GM19438 (cell line): ENCODE measurements around the gene RNF123.

Experiments used
- ATAC-seq: cut with Tn5 transposase; IDR thresholded peaks from one replicate; pipeline ENCODE4 v1.9.1; 2021; ENCODE audit warnings: low read depth; ENCODE audit not compliant: unreplicated experiment

Gene RNF123

DNA sequence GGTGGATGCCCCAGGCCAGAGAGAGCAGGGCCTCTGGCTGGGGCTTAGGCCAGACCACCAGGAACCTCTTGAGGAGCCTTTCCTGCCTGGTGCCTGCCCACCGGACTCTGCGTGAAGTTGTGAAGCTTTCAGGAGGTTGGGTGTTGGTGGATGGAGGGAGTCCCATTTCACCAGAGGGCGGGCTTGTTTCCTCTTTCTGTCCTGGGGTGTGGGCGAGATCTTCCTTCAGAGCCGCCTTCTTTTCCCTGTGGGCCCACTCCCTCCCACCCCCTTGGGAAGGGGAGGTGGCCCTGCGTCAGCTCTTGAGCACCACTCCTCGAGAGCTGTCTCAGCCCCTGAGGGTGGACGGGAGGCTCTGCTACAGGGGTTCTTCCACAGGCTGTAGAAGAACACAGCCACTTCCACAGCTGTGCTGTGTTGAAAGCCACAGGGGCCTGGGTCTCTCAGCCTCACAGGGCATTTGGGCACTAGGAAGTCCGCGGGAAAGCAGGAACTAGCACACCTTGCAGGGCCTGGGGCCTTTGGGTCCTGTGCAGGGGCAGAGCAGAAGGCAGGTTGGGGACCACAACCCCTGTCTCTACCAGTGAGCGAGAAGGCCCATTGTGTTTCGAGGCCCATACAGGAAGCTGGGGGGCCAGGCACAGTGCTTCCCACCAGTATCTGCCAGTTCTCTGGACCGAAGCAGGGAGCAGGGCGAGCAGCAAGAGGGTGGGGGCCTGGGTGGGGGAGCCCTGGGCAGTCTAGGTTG is 28.0 kb downstream of the RNF123 start:
- no peak for ATAC-seq

DNA sequence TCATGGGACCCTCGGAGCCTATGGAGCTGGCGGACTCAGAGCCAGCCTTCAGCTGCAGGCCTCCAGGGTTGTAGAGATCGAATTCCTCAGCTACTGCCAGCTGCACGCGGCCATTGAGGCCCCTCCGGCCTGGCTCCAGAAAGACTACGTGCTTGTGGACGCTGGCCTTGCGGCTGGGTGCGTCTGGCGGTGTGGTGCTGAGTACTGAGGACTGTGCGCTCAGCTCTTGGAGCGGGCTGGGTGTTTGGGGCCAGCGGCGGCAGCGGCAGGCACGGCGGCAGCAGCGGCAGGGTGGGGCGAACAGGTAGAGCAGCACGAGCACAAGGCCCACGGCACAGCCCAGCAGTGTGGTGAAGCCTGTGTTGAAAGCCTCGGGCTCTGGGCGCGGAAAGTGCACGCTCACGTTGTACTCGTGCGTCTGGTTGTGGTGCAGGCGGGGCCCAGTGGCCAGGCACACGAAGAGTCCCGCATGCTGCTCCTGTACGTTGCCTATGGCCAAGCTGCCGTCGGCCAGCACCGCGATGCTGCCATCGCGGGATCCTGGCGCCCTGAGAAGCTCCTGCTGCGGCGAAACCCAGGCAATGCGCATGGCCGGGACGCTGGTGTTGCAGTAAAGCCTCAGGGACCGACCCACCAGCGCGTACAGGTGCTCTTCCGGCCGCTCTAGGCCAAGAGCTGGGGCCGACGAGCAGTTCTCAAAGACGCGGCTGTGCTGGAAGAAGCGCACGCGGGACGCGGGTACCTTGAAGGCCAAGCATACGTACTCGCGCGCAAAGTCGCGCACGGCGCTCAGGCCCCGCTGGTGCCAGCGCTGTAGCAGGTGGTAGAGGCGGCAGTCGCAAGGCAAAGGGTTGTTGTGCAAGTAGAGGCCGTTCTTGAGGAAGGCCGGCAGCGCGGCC is 28.9 kb downstream of the RNF123 start:
- ATAC-seq, result no peak

DNA sequence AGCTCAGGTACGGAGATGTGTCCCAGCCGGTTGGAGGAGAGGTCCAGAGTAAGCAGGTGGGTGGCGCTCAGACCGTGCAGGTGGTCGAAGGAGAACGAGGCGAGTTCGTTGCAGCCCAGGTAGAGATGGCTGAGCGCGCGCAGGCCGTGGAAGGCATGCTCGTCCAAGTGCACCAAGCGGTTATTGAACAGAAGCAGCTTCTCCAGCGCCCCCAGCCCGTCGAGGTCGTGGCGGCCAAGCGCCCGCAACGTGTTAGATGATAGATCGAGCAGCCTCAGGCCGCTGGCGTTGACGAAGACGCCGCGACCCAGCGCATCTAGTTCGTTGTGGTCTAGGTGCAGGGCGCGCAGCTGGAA is 29.5 kb downstream of the RNF123 start:
- ATAC-seq, result no peak

DNA sequence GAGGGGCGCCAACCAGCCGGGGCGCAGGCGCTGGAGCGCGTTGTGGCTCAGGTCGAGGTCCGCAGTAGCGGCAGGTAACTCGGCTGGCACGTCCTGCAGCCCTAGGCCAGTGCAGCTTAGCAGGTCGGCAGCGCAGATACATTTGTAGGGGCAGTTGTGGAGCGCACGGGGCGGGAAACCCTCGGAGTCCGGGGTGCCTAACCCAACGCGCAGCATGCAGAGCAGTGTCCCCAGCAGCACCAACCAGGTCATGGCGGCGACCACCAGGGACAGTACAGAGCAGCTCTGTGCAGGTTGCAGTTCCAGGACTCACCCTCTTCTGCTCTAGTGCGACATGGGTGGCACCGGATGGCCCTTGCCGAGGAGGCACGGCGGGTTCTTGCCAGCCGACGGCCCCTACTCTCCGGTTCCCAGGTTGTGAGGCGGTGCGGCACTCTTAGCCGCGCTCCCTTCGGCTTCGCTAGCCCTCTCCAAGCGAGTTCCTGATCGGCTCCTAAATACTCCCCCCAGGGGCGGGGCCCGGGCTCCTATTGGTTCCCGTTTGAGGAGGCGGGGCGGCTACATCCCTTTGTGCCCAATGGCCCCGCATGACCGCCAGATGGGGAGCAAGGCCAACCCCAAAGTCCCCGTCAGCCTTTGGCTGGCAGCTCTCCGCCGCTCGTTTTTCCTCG is 30.0 kb downstream of the RNF123 start, which contains the start of gene AMIGO3:
Gene AMIGO3 (minus strand): TSS at position 471 of the 671 bp plus-strand sequence. CDS start 219 bp downstream, at position 252.
- peak; percentile 54 for ATAC-seq

DNA sequence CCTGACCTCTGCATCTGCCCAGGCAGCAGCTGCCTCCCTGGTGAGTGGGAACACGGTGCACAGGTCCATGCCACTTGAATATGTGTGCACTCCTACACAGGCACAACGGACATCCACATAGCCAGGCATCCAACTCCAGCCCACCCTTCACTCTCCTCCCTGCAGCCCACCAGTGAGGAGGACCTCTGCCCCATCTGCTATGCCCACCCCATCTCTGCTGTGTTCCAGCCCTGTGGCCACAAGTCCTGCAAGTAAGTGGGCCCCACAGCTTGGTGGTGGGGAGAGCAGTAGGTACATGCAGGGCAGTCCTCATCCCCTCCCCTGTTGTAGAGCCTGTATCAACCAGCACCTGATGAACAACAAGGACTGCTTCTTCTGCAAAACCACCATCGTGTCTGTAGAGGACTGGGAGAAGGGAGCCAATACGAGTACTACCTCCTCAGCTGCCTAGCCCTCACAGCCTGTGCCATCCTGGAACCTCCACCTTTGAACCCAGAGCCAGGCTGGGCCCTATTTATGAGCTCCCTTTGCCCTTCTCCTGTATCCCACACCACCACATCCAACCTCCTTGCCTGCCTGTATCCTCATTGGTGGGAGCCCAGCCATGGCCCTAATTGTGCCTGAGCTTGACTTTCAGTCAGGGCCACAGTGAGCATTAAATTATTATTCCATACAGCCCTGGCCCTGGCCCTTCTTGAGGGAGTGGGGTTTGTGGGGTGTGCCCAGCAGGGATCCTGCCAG is 31.7 kb downstream of the RNF123 start:
- no peak for ATAC-seq

DNA sequence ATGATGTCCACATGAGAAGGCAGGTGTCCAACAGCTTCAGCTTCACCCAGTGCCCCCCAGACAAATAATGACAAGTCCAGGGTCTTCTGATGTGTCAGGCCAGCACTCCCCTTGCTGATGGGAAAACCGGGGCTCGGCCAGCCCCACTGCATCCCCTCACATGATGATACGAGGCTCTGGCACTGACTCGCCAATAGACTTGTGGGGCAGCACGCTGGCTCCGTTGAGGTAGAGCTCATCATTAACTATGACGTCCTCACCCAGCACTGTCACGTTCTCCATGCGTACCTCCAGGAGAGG is 32.2 kb downstream of the RNF123 start:
- no peak for ATAC-seq

DNA sequence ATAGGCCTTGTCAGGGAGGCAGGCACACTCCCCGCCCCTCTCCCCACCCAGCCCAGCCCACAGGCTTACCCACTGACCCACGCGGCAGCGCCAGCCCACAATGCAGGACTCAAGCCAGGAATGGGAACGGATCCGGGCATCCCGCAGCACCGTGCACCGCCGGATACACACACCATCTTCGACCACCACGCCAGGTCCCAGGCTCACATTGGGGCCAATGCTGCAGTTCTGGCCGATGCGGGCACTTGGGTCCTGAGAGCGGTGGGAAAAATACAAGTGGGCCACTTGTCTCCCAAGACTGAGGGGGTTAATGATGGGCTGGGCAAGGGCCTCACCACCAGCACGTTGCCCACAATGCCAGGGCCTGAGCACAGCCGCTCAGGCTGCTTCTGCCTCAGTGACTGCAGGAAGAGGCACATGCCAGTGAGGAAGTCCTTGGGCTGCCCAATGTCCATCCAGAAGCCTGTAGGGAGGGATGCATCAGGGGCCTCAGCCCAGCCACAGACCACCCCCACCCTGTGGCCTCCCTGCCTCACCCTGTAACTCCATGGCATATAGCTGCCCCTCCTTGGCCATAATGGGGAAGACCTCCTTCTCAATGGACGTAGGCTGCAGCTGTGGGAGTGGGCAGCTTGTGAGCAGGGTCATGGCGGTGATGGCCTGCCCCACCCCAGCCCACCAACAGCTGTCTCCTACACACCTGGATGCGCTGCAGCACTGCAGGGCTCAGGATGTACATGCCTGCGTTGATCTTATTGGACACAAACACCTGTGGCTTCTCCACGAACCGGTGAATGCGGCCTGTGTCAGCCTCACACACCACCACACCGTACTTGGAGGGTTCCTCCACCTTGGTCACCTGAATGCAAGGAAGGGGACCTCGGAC is 32.8 kb downstream of the RNF123 start:
- no peak for ATAC-seq

DNA sequence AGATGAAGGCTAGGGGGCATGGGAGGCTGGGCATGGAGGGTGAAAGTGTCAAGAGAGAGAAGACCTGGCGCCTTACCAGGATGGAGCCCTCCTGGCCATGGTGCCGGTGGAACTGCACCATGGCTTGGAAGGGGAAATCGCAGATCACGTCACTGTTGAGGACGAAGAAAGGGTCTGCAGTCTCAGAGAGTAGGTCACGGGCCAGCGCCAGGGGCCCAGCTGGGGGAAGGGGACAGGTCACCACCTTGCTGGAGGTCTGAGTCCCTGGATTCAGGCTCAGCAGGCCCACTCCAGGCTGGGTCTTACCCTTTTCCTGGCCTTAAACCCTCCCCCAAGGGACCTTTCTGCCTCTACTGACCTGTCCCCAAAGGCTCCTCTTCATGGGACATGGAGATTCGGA is 33.5 kb downstream of the RNF123 start:
- ATAC-seq, result no peak

DNA sequence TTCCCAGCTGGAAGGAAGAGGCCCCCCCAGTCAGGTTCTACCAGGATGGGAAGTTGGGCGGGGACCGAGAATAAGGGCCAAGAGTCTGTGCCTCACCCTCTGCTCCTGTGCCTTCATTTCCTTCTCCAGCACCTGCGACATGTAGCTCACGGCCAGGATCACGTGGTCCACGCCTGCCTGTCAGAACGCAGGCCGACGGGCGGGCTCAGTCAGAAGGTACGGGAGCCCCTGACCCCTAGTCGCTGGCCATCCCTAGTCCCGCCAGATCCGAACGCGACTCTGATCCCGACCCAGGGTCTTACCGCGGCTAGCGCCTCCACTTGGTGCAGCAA is 33.9 kb downstream of the RNF123 start:
- ATAC-seq, result no peak

DNA sequence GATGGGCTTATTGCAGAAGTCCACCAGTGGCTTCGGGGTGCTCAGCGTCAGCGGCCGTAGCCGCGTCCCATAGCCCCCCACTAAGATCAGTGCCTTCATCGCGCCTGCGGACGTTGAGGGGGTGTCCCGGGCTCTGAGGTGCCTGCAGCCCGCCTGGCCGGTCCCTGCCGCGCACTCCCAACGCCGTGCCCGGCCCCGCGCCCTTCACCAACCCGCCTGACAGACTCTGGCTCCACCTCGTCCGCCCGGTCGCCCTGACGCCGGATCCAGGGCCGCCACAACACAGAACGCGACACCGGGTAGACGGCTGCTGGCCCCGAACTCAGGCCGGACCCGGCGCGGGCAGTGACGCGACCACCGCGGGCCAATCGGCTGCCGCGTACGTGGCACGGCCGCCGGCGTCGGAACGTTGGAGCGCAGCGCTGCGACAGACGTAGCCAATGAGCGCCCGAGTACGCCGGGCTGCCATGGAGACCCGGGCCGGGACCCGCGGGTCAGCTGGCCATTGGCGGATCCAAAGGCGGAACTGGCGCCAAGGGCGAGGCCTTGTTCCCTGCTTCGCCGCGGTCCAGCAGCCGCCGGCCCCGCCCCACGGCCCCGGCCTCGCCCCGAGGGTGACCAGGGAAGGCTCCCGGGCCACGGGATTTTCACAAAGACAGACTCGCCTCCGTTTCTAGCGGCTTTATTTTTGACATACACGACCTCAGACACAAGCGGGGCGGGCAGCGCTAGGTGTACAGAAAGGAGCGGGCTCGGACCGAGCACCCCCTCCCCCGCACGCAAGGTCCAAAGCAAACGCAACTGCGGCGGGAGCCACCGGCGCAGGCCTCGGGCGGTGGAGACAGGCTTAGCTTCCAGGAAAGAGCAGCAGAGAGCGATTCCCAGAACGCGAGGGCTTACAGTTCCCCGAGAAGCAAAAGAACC is 34.5 kb downstream of the RNF123 start, which contains the start of gene GMPPB:
Gene GMPPB (minus strand): TSS at position 324 of the 924 bp plus-strand sequence. CDS start 225 bp downstream, at position 99.
- peak; percentile 72 for ATAC-seq

DNA sequence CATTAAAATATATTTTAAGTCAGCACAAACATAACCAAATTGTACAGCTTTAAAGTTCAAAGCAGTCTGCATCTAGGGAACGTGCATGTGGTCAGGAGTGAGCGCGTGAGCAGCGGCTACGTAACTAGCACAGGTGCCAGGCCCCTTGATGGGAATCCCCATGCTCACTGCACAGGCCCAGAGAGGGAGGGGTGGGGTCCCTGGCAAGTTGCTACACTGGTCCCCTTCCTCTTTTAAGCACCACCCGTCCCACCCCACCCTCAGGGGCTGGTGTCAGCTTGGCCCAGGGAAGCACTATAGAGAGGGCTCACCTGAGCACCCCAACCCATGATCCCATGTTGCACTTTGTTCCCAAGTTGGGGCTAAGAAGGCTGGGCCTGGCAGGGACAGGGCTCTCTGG is 35.2 kb downstream of the RNF123 start:
- ATAC-seq, result no peak

DNA sequence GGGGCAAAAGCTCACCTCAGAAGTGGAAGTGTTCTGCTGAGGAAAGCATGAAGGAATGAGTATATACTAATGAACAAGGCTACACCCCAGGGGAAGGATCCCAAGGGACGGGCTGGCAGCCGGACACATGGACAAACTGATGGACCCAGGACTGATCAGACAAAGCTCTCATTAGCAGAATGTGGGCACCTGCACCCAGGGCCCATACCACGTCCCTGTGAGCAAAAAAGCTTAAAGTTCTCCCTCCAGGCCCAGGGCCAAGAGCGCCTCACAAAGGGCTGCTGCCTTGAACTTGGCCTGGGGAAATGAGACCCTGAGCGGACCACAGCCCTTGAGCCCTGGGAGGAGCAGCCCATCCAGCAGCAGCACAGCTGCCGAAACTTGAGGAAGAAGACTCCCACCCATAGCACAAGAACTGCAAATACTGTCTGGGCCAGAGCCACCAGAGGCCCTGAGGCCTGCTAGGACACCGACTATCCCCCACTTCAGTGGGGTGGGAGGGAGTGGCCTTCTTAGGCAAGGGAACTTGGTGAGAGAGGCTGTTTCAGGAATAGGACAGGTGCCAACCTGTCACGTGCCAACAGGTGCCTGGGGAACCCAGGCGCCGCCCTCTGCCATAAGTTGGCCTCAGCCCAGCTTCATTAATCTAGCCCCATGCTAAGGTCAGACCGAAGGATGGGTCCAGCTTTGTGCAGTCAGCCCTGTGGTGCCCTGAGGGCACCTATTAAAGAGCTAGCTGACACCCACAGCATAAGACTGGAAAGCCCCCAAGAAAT is 36.7 kb downstream of the RNF123 start:
- no peak for ATAC-seq

DNA sequence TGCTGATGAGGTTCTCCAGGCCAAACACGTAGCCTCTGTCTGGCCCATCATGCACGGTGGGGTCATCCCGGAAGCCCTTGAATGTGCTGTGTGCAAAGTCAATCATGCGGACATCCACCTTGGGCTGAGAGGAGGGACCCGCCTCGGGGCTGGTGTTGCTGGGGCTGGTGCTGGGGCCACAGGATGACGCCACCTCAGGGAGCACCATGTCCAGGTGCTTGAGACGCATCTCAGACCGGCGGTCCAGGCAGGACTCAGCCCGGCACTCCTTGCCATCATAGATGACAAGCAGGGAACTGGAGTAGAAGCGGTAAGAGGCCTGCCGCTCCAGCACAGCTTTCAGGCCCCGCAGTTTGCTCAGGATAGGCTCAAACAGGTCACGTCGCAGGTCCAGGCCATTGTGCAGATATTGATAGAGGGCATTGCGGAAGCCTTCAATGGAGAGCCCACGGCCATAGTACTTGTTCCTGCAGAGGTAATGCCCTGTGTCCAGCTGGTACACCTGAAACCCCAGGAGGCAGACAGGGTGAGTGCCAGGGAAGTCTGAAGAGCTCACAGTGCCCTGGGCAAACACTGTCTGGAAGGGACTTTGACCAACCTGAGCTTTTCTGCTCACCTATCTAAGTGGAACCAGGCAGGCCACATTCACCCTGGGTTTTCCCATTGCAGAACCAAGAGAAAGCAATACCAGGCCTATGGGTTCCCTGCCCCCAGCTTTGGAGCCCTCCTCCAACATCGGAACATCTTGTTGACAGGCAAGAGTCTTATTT is 38.0 kb downstream of the RNF123 start:
- ATAC-seq, result no peak

DNA sequence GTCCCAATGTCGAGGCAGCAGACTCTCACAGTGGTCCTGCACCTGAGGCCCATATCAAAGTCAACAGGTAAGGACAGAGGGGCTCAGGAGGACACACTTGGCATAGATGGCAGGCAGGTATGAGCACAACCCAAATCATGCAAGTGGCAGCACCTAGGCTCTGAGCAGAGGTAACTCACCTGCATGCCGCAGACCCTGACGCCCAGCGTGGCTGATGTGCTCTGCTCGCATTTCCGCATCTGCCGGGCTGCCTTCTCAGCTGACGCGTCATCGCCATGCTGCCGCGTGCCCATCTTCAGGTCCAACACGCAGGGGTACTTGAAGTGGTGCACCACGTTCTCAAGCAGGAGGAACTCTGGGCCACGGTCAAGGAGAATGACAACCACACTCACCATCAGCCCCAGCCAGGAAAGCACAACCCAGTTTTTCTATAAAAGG is 38.6 kb downstream of the RNF123 start:
- no peak for ATAC-seq

DNA sequence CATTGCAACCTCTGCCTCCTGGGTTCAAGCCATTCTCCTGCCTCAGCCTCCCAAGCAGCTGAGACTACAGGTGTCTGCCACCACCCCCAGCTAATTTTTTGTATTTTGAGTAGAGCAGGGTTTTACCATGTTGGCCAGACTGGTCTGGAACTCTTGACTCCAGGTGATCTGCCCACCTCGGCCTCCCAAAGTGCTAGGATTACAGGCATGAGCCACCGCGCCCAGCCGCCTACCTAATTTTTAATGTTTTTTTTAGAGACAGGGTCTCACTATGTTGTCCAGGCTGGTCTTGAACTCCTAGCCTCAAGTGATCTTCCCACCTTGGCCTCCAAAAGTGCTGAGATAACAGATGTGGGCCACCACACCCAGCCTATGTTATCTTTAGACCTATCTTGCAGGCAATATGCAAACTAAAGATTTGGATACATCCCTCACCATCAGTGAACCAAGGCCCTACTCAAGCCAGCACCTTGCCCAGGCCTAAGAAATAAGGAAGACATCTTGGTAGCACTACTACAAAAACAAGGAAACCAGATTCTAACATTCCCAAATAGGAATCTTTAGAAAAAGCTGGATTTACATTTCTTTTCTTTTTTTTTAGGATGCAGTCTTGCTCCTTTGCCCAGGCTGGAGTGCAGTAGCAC is 40.7 kb downstream of the RNF123 start:
- ATAC-seq, result no peak

DNA sequence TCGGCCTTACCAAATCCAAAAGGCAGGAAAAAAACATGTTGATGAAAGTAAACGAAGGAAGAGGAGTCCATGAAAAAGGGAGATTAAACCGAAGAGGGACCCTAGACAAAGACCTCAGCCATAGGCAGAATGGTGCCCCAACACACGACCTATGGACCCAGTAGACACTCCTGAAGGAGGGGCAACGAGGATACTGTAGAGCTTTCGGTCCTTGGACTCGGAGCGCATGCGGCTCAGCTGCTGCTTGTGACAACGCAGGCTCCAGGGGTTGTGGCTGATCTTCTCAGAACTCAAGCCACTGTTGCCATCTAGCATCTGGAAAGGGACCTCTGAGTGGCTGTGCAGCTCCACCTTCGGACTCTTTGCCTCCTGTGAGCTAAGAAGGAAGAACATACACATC is 43.2 kb downstream of the RNF123 start:
- ATAC-seq, result no peak

DNA sequence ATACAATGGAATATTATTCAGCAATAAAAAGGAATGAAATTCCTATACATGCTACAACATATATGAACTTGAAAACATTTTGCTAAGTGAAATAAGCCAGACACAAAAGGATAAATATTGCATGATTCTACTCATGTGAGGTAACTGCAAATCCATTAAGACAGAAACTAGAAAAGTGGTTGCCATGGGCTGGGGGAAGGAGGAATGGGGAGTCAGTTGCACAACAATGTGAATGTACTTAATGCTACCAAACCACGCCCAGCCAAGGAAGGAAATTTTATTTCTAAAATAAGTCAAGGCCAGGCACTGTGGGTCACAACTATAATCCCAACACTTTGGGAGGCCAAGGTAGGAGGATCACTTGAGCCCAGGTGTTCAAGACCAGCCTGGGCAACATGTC is 44.2 kb downstream of the RNF123 start:
- ATAC-seq, result no peak
